Effector memory CD8-positive, alpha-beta T cell (primary cell): ENCODE results near the gene MT2A.
A peak's percentile ranks its signal among the peaks of the same experiment; 100 is the strongest.

Experiments
- ATAC-seq: fragments of 150-1000 bp; cut with Tn5 transposase; replicated peaks from 2 replicates; pipeline ENCODE4 v1.10.0; 2021; ENCODE audit warnings: mild to moderate bottlenecking, moderate library complexity
- DNase-seq, 3 experiments: peaks; one replicate each; pipeline ENCODE4 v3.0.0; 2021
- H3K27ac Mint-ChIP-seq, 2 donors: one replicate each; pipeline ENCODE4 v1.8.0; 2022; ENCODE audit warnings: mild to moderate bottlenecking in 2 of 2, mixed read lengths in 2 of 2, moderate library complexity in 2 of 2
- H3K27me3 Mint-ChIP-seq, 2 donors: one replicate each; pipeline ENCODE4 v1.8.0; 2022; ENCODE audit warnings: mixed read lengths in 2 of 2
- H3K36me3 Mint-ChIP-seq: one replicate; pipeline ENCODE4 v1.8.0; 2022; ENCODE audit warnings: mild to moderate bottlenecking, moderate library complexity, mixed read lengths; ENCODE audit not compliant: insufficient read depth
- H3K4me1 Mint-ChIP-seq, 2 donors: one replicate each; pipeline ENCODE4 v1.8.0; 2022; ENCODE audit warnings: low read depth in 2 of 2, mixed read lengths in 2 of 2
- H3K4me3 Mint-ChIP-seq, 2 donors: one replicate each; pipeline ENCODE4 v1.8.0; 2022; ENCODE audit warnings: mild to moderate bottlenecking in 2 of 2, mixed read lengths in 2 of 2, moderate library complexity in 2 of 2
- H3K9me3 Mint-ChIP-seq, 2 donors: one replicate each; pipeline ENCODE4 v1.8.0; 2022; ENCODE audit warnings: mixed read lengths in 2 of 2

Gene MT2A

GRCh38 chr16:56583351-56584168 is 24.8 kb upstream of the MT2A start:
- ATAC-seq (no peak), DNase-seq (no peak)
- Mint-ChIP-seq H3K27me3 (peaks cover 29 to 79% of the 10 kb centered on the region in 2 donors), H3K4me3 (no peak overlapping the region), H3K36me3 (no peaks in the 10 kb centered on the region), H3K9me3 (no peaks in the 10 kb centered on the region), H3K27ac (no peak overlapping the region), H3K4me1 (peaks cover under 1 to 2% of the 10 kb centered on the region in 2 donors)

GRCh38 chr16:56584276-56584675 is 24.1 kb upstream of the MT2A start:
- ATAC-seq (no peak), DNase-seq (no peak)
- H3K27ac Mint-ChIP-seq: no peak overlapping the region
- H3K9me3 Mint-ChIP-seq: no peaks in the 10 kb centered on the region
- H3K4me3 Mint-ChIP-seq: no peak overlapping the region
- no peaks in the 10 kb centered on the region for H3K36me3 Mint-ChIP-seq
- peaks cover 36 to 87% of the 10 kb centered on the region in 2 donors for H3K27me3 Mint-ChIP-seq
- H3K4me1 Mint-ChIP-seq: peaks cover 5% of the 10 kb centered on the region in 2 donors

GRCh38 chr16:56588781-56589140 is 19.6 kb upstream of the MT2A start:
- H3K27ac Mint-ChIP-seq: no peak overlapping the region
- peaks cover 56 to 86% of the 10 kb centered on the region in 2 donors for H3K27me3 Mint-ChIP-seq
- no peaks in the 10 kb centered on the region for H3K36me3 Mint-ChIP-seq
- H3K4me3 Mint-ChIP-seq: peak overlapping the region; percentile 80 to 85
- H3K9me3 Mint-ChIP-seq: no peaks in the 10 kb centered on the region
- no peak for ATAC-seq
- peaks cover 14 to 15% of the 10 kb centered on the region in 2 donors for H3K4me1 Mint-ChIP-seq
- no peak for DNase-seq

- peaks cover 52 to 80% of the 10 kb centered on the region in 2 donors for H3K27me3 Mint-ChIP-seq
- peaks cover 14 to 15% of the 10 kb centered on the region in 2 donors for H3K4me1 Mint-ChIP-seq
- no peak within 1 kb of the TSS for H3K27ac Mint-ChIP-seq
- peak within 1 kb of the TSS; percentile 80 to 85 for H3K4me3 Mint-ChIP-seq
- ATAC-seq (peak; percentile 66), DNase-seq (no peak)
- H3K36me3 Mint-ChIP-seq: peaks cover 4% of the 10 kb centered on the region
- no peaks in the 10 kb centered on the region for H3K9me3 Mint-ChIP-seq
These were observed 19.0 kb upstream of the MT2A start, which contains the start of gene MT3 for GRCh38 chr16:56589141-56590039. Gene MT3 (plus strand): TSS chr16:56589528. CDS start chr16:56589591, 63 bp downstream.

- no peaks in the 10 kb centered on the region for H3K9me3 Mint-ChIP-seq
- H3K4me3 Mint-ChIP-seq: no peak overlapping the region
- peaks cover 42 to 59% of the 10 kb centered on the region in 2 donors for H3K27me3 Mint-ChIP-seq
- peaks cover 4% of the 10 kb centered on the region for H3K36me3 Mint-ChIP-seq
- peaks cover 14 to 15% of the 10 kb centered on the region in 2 donors for H3K4me1 Mint-ChIP-seq
- H3K27ac Mint-ChIP-seq: no peak overlapping the region
- ATAC-seq: no peak
- DNase-seq: no peak
These were observed 16.9 kb upstream of the MT2A start for GRCh38 chr16:56591377-56592060.

- Mint-ChIP-seq H3K9me3 (no peaks in the 10 kb centered on the region), H3K27me3 (peaks cover 25 to 38% of the 10 kb centered on the region in 2 donors), H3K27ac (no peak overlapping the region), H3K4me1 (peaks cover 12 to 13% of the 10 kb centered on the region in 2 donors), H3K4me3 (no peak overlapping the region), H3K36me3 (peaks cover 4% of the 10 kb centered on the region)
- DNase-seq: no peak
- ATAC-seq: no peak
These were observed 14.7 kb upstream of the MT2A start for GRCh38 chr16:56593573-56594291.

GRCh38 chr16:56594292-56594619 is 14.1 kb upstream of the MT2A start:
- DNase-seq: no peak
- Mint-ChIP-seq H3K4me3 (no peak overlapping the region), H3K27ac (no peak overlapping the region), H3K9me3 (no peaks in the 10 kb centered on the region), H3K36me3 (peaks cover 4% of the 10 kb centered on the region), H3K27me3 (peaks cover 20 to 33% of the 10 kb centered on the region in 2 donors), H3K4me1 (peaks cover 10 to 11% of the 10 kb centered on the region in 2 donors)
- no peak for ATAC-seq

- H3K27ac Mint-ChIP-seq: peak overlapping the region in 1 of 2 donors; percentile 39
- DNase-seq (peak in 2 of 3 experiments; percentile 36 to 52), ATAC-seq (peak; percentile 78)
- no peaks in the 10 kb centered on the region for H3K9me3 Mint-ChIP-seq
- H3K36me3 Mint-ChIP-seq: no peaks in the 10 kb centered on the region
- peaks cover 3 to 6% of the 10 kb centered on the region in 2 donors for H3K4me1 Mint-ChIP-seq
- H3K4me3 Mint-ChIP-seq: no peak overlapping the region
- H3K27me3 Mint-ChIP-seq: peaks cover 13 to 17% of the 10 kb centered on the region in 2 donors
These were observed 7.9 kb upstream of the MT2A start for GRCh38 chr16:56600398-56600999.

GRCh38 chr16:56601325-56601724 is 7.1 kb upstream of the MT2A start:
- Mint-ChIP-seq H3K27ac (no peak overlapping the region), H3K4me1 (peaks cover 3 to 6% of the 10 kb centered on the region in 2 donors)

GRCh38 chr16:56603589-56603988 is 4.8 kb upstream of the MT2A start:
- Mint-ChIP-seq H3K4me3 (no peak overlapping the region), H3K27ac (peak overlapping the region in 1 of 2 donors; percentile 35), H3K4me1 (peaks cover 12 to 19% of the 10 kb centered on the region in 2 donors), H3K27me3 (peaks cover 13 to 17% of the 10 kb centered on the region in 2 donors), H3K9me3 (no peaks in the 10 kb centered on the region), H3K36me3 (no peaks in the 10 kb centered on the region)
- no peak for ATAC-seq
- DNase-seq: no peak

More at GRCh38 chr16:56601325-56601724, 7.1 kb upstream of the MT2A start:
- ATAC-seq (no peak), DNase-seq (no peak)
- Mint-ChIP-seq H3K9me3 (no peaks in the 10 kb centered on the region), H3K4me3 (no peak overlapping the region), H3K27me3 (peaks cover 13 to 17% of the 10 kb centered on the region in 2 donors), H3K36me3 (no peaks in the 10 kb centered on the region)

GRCh38 chr16:56604966-56605365 is 3.4 kb upstream of the MT2A start:
- no peak for DNase-seq
- Mint-ChIP-seq H3K36me3 (no peaks in the 10 kb centered on the region), H3K27me3 (peaks cover 13 to 15% of the 10 kb centered on the region in 2 donors), H3K27ac (peak overlapping the region in 1 of 2 donors; percentile 17), H3K4me3 (no peak overlapping the region), H3K9me3 (no peaks in the 10 kb centered on the region), H3K4me1 (peaks cover 21 to 33% of the 10 kb centered on the region in 2 donors)
- no peak for ATAC-seq

- DNase-seq: no peak
- Mint-ChIP-seq H3K4me1 (peaks cover 21 to 36% of the 10 kb centered on the region in 2 donors), H3K9me3 (no peaks in the 10 kb centered on the region), H3K27ac (peak overlapping the region in 1 of 2 donors; percentile 54), H3K4me3 (no peak overlapping the region), H3K27me3 (peaks cover 9 to 10% of the 10 kb centered on the region in 2 donors), H3K36me3 (no peaks in the 10 kb centered on the region)
- no peak for ATAC-seq
These were observed 2.9 kb upstream of the MT2A start for GRCh38 chr16:56605475-56605874.
